22Rv1 (cell line): ENCODE data around the gene CACNA1C.

Experiments
- H3K27ac ChIP-seq: fragments of 450-650 bp; 2 replicates; pipeline ENCODE4 v1.5.1; 2017
- CTCF ChIP-seq: fragments of 450-650 bp; IDR thresholded peaks from 2 replicates; pipeline ENCODE4 v1.5.1; 2017; ENCODE audit warnings: mild to moderate bottlenecking
- ZFX ChIP-seq: fragments of 450-650 bp; IDR thresholded peaks from 2 replicates; pipeline ENCODE4 v1.6.1; 2017; ENCODE audit warnings: antibody characterized with exemption, borderline replicate concordance

Gene CACNA1C

GRCh38 chr12:2076728-2077127 is 23.9 kb downstream of the CACNA1C start:
- no peak overlapping the region for H3K27ac ChIP-seq
- TF ChIP-seq ZFX (no peak), CTCF (no peak)

GRCh38 chr12:2080604-2081003 is 27.8 kb downstream of the CACNA1C start:
- H3K27ac ChIP-seq = no peak overlapping the region
- TF ChIP-seq CTCF = no peak
- no peak for TF ChIP-seq ZFX

GRCh38 chr12:2082321-2082720 is 29.5 kb downstream of the CACNA1C start:
- no peak overlapping the region for H3K27ac ChIP-seq
- TF ChIP-seq ZFX (no peak), CTCF (no peak)

GRCh38 chr12:2083008-2083407 is 30.2 kb downstream of the CACNA1C start:
- no peak overlapping the region for H3K27ac ChIP-seq
- no peak for TF ChIP-seq CTCF
- TF ChIP-seq ZFX = no peak

- no peak overlapping the region for H3K27ac ChIP-seq
- TF ChIP-seq CTCF = no peak
- no peak for TF ChIP-seq ZFX
Observed at GRCh38 chr12:2083561-2083960, 30.8 kb downstream of the CACNA1C start.

GRCh38 chr12:2084553-2085296 is 31.9 kb downstream of the CACNA1C start:
- TF ChIP-seq CTCF (no peak), ZFX (no peak)
- H3K27ac ChIP-seq = no peak overlapping the region

GRCh38 chr12:2092354-2092753 is 39.6 kb downstream of the CACNA1C start:
- no peak for TF ChIP-seq CTCF
- TF ChIP-seq ZFX = no peak
- no peak overlapping the region for H3K27ac ChIP-seq
